Measurements from ENCODE around the gene OR52E6. TPM values are rescaled to one million over a fixed set of nuclear protein-coding genes. Genes with fewer than 3 reads are reported as not detected.

The OR52E6 gene
- total RNA-seq, 1 experiment from 2014 or later: not detected

DNA sequence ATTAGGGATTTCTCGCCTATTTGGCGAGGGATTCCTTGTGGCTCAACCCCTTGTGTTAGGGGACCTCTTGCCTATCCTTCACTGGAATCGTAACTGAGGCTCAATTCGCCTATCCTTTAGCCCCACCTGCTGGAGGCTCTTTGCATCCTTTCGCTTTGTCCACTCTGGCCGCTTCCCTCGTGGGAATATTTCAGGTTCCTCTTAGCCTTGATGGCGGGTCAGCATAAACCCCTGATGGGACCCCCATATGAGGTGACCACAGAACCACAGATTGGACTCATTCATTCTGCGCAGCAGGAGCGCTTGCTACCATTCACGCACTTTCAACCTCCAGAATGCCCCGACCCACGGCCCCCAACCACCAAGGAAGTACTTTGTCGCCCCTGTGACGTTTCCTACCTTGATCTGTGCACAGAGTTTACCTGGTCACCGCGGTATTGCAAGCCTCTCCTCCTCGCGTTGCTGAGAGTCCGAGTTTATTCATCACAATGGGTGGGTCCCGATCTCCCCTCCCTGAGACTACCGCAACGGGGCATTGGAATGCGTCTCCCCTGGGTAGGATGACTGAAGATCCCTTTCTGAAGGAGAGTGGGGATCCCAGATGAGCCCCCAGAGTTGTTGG, 33.1 kb downstream of the OR52E6 start, which contains the start of gene OR52N2:
Gene OR52N2, plus strand, starts transcription at position 425 of the 622 bp plus-strand sequence. CDS start 11,412 bp downstream, outside the sequence.
- peak; percentile 83 for DNase-seq (ENCODE audit: low spot score)
- in situ Hi-C loops (cut with HindIII; ENCODE audit: low sequenced_read_pairs): no loop called here

DNA sequence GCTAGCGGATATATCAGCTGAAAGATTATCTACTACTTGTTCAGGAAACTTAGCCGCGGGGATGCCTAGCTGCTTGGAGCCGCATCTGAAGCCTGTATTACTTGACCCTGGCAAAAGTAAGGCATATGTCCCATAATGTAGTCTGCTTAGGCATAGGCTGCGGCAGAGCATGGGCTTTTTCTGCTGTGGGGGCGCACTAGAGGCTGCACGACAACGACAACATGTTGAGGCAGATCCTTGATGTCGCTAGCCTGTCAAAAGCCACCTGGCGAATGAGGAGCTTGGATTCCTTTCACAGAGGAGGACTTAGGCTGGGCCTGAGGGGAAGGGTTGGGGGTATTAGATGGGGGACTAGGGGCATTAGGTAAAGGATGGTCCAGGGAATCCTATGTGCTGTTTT, 34.1 kb downstream of the OR52E6 start:
- in situ Hi-C loops (cut with HindIII; ENCODE audit: low sequenced_read_pairs): no loop called here
- no peak for DNase-seq (ENCODE audit: low spot score)

DNA sequence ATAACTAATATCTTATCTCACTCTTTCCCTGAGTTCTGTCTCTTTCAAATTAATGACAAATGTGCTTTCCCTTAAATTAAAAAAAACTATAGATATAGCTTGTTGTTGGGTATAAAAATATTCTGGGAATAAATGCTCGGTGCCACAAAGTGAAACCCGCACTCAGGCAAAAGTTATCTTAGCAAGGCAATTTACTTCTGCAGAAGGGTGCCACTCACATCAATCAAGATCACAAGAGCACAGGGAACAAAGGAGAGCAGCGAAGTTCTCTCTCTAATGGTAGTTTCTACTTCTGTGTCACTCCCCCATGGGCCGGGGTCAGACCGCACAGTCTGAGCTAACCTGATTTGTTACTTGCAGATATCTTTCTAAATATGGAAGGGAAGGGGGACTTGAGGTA, 37.7 kb downstream of the OR52E6 start:
- in situ Hi-C loops (cut with HindIII; ENCODE audit: low sequenced_read_pairs): no loop called here
- DNase-seq (ENCODE audit: low spot score): no peak

DNA sequence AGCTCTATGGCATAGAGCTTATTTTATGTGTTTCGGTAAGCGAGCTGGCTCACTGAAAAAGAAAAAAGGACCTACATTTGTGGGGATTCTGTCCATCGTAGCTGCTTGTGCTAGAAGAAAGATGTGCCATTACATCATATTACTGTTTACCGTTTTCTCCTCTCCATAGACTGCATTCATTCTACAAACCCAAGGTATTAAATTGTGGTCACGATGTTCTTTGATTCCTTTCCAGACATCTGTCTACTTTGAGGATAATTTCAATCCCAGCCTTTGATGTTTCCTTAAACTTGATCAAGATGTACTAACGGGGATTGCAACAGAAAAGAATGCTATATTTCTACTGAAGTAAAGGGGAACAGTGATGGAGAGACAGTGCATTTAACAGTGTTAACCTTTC, 45.2 kb downstream of the OR52E6 start:
- in situ Hi-C loops (cut with HindIII; ENCODE audit: low sequenced_read_pairs): no loop called here
- no peak for DNase-seq (ENCODE audit: low spot score)

DNA sequence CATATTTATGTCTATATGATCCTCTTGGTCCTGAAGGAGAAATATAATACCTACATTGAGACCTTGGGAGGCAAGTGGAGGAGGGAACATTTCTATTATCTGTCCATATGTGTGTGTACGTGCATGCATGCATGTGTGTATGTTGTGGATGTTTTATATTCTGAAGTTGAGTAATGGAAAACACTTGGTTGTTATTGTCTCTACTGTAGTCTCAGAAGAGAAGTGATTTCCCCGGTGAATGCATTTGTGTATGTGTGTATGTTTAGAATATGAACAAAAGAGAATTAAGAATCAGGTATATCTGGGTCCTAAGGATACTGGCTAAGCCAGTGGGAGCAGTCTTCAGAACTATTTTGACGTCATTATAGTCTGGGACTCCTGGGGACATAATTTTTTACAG, 50.5 kb downstream of the OR52E6 start, which contains the start of gene OR52N1:
Gene OR52N1, minus strand, starts transcription at position 101 of the 400 bp plus-strand sequence. CDS start 2,449 bp downstream, outside the sequence.
- in situ Hi-C loops (cut with HindIII; ENCODE audit: low sequenced_read_pairs): no loop called here
- no peak for DNase-seq (ENCODE audit: low spot score)

Other genes with a start within 250 kb of the OR52E6 start
- gene TRIM6, start 245.3 kb downstream of the OR52E6 start, total RNA-seq (2014; rRNA removed; shearing (Covaris generic)): not detected in 2 replicates
- gene TRIM34, start 216.9 kb downstream of the OR52E6 start, total RNA-seq (2014; rRNA removed; shearing (Covaris generic)): not detected in 2 replicates
- 11.1 and 14.3 TPM in 2 replicates for gene TRIM5, start 156.8 kb downstream of the OR52E6 start, total RNA-seq (2014; rRNA removed; shearing (Covaris generic))
- 1.3 and 1.7 TPM in 2 replicates for gene TRIM22, start 152.1 kb downstream of the OR52E6 start, total RNA-seq (2014; rRNA removed; shearing (Covaris generic))
- gene OR56B1, start 105.4 kb downstream of the OR52E6 start, total RNA-seq (2014; rRNA removed; shearing (Covaris generic)): not detected in 2 replicates
- gene OR52N4, start 87.7 kb downstream of the OR52E6 start, total RNA-seq (2014; rRNA removed; shearing (Covaris generic)): not detected in 2 replicates
- gene OR52N5, start 58.5 kb downstream of the OR52E6 start, total RNA-seq (2014; rRNA removed; shearing (Covaris generic)): not detected in 2 replicates
- gene OR52N1, start 50.6 kb downstream of the OR52E6 start, total RNA-seq (2014; rRNA removed; shearing (Covaris generic)): not detected in 2 replicates
- gene OR52N2, start 33.0 kb downstream of the OR52E6 start, total RNA-seq (2014; rRNA removed; shearing (Covaris generic)): not detected in 2 replicates
- not detected in 2 replicates for gene OR52E8, start 15.8 kb upstream of the OR52E6 start, total RNA-seq (2014; rRNA removed; shearing (Covaris generic))
- not detected in 2 replicates for gene OR52E4, start 38.7 kb upstream of the OR52E6 start, total RNA-seq (2014; rRNA removed; shearing (Covaris generic))
- not detected in 2 replicates for gene OR52E5, start 51.3 kb upstream of the OR52E6 start, total RNA-seq (2014; rRNA removed; shearing (Covaris generic))
- not detected in 2 replicates for gene OR56A3, start 100.4 kb upstream of the OR52E6 start, total RNA-seq (2014; rRNA removed; shearing (Covaris generic))
- gene OR56A5, start 126.6 kb upstream of the OR52E6 start, total RNA-seq (2014; rRNA removed; shearing (Covaris generic)): not detected in 2 replicates
- not detected in 2 replicates for gene OR52L1, start 145.1 kb upstream of the OR52E6 start, total RNA-seq (2014; rRNA removed; shearing (Covaris generic))
- gene OR56A4, start 165.0 kb upstream of the OR52E6 start, total RNA-seq (2014; rRNA removed; shearing (Covaris generic)): not detected in 2 replicates
- gene OR56A1, start 188.9 kb upstream of the OR52E6 start, total RNA-seq (2014; rRNA removed; shearing (Covaris generic)): not detected in 2 replicates